ENCODE results near the gene ABHD3.
A peak's percentile ranks its signal among the peaks of the same experiment; 100 is the strongest.
"Not testable (repeated sequence)": the region's sequence is repeated elsewhere in the genome, so short reads cannot be mapped to it uniquely, and the experiment has no call there.

ABHD3 gene

GRCh38 chr18:21650311-21650710 lies 54.3 kb downstream of the ABHD3 start:
- DNase-seq (ENCODE audit: low read depth): no peak

GRCh38 chr18:21640375-21640774 lies 64.2 kb downstream of the ABHD3 start:
- DNase-seq (ENCODE audit: low read depth): not testable (repeated sequence)

DNA sequence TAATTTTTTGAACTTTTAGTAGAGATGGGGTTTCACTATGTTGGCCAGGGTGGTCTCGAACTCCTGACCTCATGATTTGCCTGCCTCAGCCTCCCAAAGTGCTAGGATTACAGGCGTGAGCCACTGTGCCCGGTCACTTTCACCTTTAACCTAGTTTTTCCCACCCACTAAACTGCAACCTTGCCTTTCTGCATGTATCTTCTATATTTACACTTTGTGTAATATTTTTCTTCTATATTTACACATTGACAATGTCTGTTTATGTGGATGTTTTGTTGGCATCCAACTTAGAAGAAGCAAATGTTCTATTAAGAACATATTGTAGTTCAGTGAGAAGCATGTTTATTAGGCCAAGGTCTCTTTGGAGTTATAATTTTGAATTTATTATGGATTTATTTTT lies 65.8 kb downstream of the ABHD3 start:
- DNase-seq (ENCODE audit: low read depth): no peak

DNA sequence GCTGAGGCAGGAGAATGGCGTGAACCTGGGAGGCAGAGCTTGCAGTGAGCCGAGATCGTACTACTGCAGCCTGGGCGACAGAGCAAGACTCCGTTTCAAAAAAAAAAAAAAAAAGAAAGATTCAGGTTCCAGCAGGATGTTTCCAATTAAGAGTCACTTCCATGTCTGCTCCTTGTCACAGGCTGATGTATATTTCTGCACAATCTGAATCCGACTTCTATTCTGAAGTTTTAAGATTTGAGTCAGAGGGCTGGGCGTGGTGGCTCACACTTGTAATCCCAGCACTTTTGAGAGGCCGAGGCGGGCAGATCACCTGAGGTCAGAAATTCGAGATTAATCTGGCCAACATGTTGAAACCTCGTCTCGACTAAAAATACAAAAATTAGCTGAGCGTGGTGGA lies 67.8 kb downstream of the ABHD3 start:
- no peak for DNase-seq (ENCODE audit: low read depth)

DNA sequence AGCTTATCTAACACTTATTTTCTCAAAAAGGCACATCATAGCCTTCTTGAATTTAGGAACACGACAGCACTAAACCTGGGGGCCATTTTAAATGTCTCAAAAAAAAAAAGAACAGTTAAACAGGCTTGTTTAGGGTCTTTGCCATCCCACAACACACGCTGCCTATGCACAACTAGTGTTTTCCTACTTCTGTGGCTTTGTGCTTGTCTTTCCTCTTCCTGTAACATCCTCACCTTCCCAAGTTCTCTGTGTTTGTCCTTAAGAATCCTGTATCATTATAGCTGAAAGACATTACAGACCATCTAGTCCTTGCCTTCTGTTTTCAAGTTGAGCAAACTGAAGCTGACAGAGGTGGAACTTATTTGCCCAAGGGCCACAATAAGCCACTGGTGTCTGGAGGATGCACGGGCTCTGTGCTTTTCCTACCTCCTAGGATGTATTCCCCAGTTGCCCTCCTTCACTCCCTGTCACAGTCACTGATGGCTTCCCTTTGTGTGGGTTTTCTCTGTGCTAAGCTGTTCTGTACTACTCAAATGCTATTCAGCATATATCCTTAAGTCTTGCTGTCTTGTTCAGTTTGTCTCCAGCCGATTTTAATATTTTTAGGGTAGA lies 69.9 kb downstream of the ABHD3 start:
- DNase-seq (ENCODE audit: low read depth): no peak

DNA sequence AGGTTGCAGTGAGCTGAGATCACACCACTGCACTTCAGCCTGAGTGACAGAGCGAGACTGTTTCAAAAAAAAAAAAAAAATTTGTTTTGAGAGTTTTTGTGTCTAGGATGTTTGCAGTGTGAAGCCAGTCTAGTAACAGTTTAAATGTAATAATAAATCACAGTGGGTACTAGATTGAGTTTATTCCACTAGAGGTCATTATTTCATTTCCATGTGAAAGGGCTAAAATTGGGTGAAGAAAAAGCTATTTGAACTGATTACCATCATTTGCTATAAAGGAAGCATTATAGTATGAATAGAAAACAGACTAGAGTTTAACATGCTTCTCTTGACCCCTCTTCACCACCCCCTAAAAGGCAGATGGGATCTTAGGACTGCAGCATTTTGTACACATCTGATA lies 72.2 kb downstream of the ABHD3 start:
- no peak for DNase-seq (ENCODE audit: low read depth)

DNA sequence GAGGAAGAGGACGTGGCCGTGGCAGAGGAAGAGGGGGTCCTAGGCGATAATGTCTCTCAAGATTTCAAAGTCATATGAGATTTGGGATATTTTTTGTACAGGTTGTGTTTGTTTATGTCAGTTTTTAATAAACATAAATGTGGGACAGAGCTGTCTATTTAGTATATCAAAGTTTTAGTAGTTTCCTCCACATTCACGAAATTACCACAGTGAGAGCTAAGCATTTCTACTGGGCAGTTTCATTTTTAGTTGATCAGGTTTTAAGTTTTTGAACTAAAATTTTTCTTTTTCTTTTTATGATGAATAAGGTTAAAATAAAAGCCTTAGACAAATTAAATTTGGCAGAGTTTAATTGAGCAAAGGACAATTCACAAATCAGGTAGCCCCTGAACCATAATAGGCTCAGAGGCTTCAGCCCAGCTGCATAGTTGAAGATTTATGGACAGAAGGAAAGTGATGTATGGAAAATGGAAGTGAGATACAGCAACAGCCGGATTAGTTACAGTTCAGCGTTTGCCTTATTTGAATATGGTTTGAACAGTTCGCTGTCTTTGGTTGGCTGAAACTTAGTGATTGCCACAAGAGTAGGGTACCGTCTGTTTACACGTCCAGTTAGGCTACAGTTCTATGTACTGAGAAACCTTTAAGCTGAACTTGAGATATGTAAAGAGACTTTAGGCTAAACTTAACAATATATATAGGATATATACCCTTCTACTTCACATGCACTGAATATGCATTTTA lies 75.3 kb downstream of the ABHD3 start:
- DNase-seq (ENCODE audit: low read depth): no peak

GRCh38 chr18:21621640-21622039 lies 82.9 kb downstream of the ABHD3 start:
- not testable (repeated sequence) for DNase-seq (ENCODE audit: low read depth)

- DNase-seq (ENCODE audit: low read depth): peak; percentile 84
Observed at GRCh38 chr18:21612125-21613039, 92.2 kb downstream of the ABHD3 start, which contains the start of gene SNRPD1. SNRPD1 (plus strand) TSS chr18:21612314; CDS start chr18:21612430, 116 bp downstream.

DNA sequence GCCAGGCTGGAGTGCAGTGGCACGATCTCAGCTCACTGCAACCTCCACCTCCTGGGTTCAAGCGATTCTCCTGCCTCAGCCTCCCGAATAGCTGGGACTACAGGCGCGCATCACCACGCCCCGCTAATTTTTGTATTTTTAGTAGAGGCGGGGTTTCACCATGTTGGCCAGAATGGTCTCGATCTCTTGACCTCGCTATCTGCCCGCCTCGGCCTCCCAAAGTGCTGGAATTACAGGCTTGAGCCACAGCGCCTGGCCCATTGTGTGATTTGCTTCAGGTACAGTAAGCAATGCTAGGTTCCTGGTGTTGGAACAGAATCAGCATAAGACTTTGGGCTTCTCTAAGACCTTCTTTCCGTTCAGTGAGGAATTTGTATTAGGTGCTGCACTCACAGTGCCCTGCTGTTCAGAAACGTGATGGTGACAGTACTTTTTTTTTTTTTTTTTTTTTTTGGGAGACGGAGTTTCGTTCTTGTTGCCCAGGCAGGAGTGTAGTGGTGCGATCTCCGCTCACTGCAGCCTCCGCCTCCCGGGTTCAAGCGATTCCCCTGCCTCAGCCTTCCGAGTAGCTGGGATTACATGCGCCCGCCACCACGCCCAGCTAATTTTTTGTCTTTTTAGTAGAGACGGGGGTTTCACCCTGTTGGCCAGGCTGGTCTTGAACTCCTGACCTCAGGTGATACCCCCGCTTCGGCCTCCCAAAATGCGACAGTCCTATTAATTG lies 93.0 kb downstream of the ABHD3 start:
- DNase-seq (ENCODE audit: low read depth): not testable (repeated sequence)

DNA sequence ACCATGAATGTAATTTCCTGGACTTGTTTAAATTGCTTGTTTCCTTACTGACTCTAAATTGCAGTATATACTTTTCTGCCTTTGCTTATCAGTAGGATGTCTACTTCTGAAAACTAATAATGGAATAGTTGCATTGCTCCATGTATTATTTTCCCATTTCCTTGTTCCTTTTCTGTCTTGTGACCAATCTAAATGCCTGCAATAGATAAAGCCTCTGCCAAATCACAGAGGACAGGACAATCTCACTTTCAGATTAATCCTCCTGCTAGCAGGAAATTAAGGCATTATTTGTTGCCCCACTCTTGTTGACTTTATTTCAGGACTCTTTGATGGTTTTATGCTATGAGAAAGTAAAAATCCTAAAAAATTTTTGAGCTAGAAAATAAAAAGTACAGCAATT lies 99.4 kb downstream of the ABHD3 start:
- no peak for DNase-seq (ENCODE audit: low read depth)

DNA sequence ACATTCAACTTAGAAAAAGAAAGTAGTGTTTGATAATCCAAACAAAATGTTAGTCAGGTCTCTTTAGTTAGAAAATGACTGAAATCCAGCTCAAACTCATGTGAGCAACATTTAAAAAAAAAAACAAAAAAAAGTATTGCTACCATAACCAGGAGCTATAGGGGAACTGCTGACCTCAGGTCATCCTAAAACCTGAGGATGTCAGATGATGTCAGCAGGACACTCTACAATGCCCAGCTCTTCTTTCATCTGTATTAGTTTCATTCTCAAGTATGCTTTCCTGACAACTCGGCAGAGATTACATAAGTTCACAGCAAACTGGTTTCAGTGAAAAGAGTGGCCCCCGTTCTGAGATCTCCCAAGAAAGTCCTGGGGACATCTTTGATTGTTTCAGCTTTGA lies 99.9 kb downstream of the ABHD3 start:
- DNase-seq (ENCODE audit: low read depth): no peak

DNA sequence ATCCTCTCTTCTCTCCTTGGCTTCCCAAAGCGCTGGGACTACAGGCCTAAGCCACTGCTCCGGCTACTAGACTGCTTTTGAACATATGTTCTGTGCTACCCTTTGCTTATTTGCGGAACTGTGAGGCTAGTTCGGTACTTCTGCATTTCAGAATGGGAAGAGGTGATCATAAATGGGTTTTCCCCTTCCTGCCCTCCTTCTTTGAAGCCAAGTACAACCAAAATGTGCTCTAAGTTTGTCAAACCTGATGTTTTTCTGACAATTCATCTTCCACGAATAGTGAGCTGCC lies 102.3 kb downstream of the ABHD3 start:
- DNase-seq (ENCODE audit: low read depth): no peak
